ENCODE results near the gene GNG7. TPM values are rescaled to one million over a fixed set of nuclear protein-coding genes. Genes with fewer than 3 reads are reported as not detected.

GNG7 gene
- polyA plus RNA-seq, 1 donor (not counting 4 experiments of a cell fraction or from before 2014, with no cell fraction given): 0.01 TPM

GRCh38 chr19:2483084-2483483 is 219.4 kb downstream of the GNG7 start:
- dilution Hi-C loops (cut with MboI; ENCODE audit: extremely low pct_ligation_motif_present, low sequenced_read_pairs): no loop called here
- Histone ChIP-seq H3K9me1 (ENCODE audit: control insufficient read depth, extremely low read depth, insufficient read depth, low read length) (no peaks in the 10 kb centered on the region), H3K4me3 (ENCODE audit: control insufficient read depth in 2 of 3, extremely low read depth in 1 of 3, insufficient read depth in 2 of 3, low read depth in 1 of 3, low read length in 3 of 3) (no peak overlapping the region), H3K79me2 (ENCODE audit: control insufficient read depth, insufficient read depth, low read length) (no peaks in the 10 kb centered on the region), H3K4me2 (ENCODE audit: control insufficient read depth, extremely low read depth, insufficient read depth, low read depth, low read length) (no peak overlapping the region), H3K9ac (ENCODE audit: control insufficient read depth, extremely low read depth, insufficient read depth, low read length) (no peak overlapping the region), H3K4me1 (ENCODE audit: control insufficient read depth, extremely low read depth, insufficient read depth, low read length) (no peaks in the 10 kb centered on the region), H2AFZ (ENCODE audit: control insufficient read depth, low read length) (no peak overlapping the region), H3K27me3 (ENCODE audit: control insufficient read depth, extremely low read depth, insufficient read depth, low read length) (no peaks in the 10 kb centered on the region), H3K27ac (ENCODE audit: control insufficient read depth, insufficient read depth, low read length) (no peak overlapping the region), H4K20me1 (ENCODE audit: control insufficient read depth, extremely low read depth, insufficient read depth, low read length) (no peaks in the 10 kb centered on the region), H3K9me3 (ENCODE audit: control insufficient read depth, low read depth, low read length) (peaks cover 8% of the 10 kb centered on the region), H3K36me3 (ENCODE audit: control insufficient read depth in 2 of 2, extremely low read depth in 1 of 2, insufficient read depth in 2 of 2, low read length in 2 of 2) (no peaks in the 10 kb centered on the region)
- DNase-seq (ENCODE audit: low read depth, low spot score) (no peak), FAIRE-seq (no peak)
- TF ChIP-seq CTCF (optimal IDR thresholded peaks at IDR 0.05 in 1 of 3, IDR thresholded peaks at IDR 0.05 in 1 of 3, conservative IDR thresholded peaks at IDR 0.05 in 1 of 3; ENCODE audit: extremely low read depth in 1 of 3, insufficient read depth in 2 of 3, low read length in 3 of 3) (no peak), EZH2 (IDR thresholded peaks at IDR 0.05; ENCODE audit: low read length) (no peak)

- H3K27ac ChIP-seq (ENCODE audit: control insufficient read depth, insufficient read depth, low read length): no peak overlapping the region
- H3K4me2 ChIP-seq (ENCODE audit: control insufficient read depth, extremely low read depth, insufficient read depth, low read depth, low read length): no peak overlapping the region
- dilution Hi-C loops (cut with MboI; ENCODE audit: extremely low pct_ligation_motif_present, low sequenced_read_pairs): no loop called here
- H3K27me3 ChIP-seq (ENCODE audit: control insufficient read depth, extremely low read depth, insufficient read depth, low read length): no peaks in the 10 kb centered on the region
- H3K36me3 ChIP-seq (ENCODE audit: control insufficient read depth in 2 of 2, extremely low read depth in 1 of 2, insufficient read depth in 2 of 2, low read length in 2 of 2): peaks cover 4 to 5% of the 10 kb centered on the region in 2 experiments
- H3K9me3 ChIP-seq (ENCODE audit: control insufficient read depth, low read depth, low read length): peaks cover 8% of the 10 kb centered on the region
- H2AFZ ChIP-seq (ENCODE audit: control insufficient read depth, low read length): no peak overlapping the region
- H4K20me1 ChIP-seq (ENCODE audit: control insufficient read depth, extremely low read depth, insufficient read depth, low read length): peaks cover 2% of the 10 kb centered on the region
- no peak overlapping the region for H3K4me3 ChIP-seq (ENCODE audit: control insufficient read depth in 2 of 3, extremely low read depth in 1 of 3, insufficient read depth in 2 of 3, low read depth in 1 of 3, low read length in 3 of 3)
- DNase-seq (ENCODE audit: low read depth, low spot score) (no peak), FAIRE-seq (no peak)
- no peak overlapping the region for H3K9ac ChIP-seq (ENCODE audit: control insufficient read depth, extremely low read depth, insufficient read depth, low read length)
- H3K79me2 ChIP-seq (ENCODE audit: control insufficient read depth, insufficient read depth, low read length): peaks cover 5% of the 10 kb centered on the region
- TF ChIP-seq EZH2 (IDR thresholded peaks at IDR 0.05; ENCODE audit: low read length) (no peak), CTCF (optimal IDR thresholded peaks at IDR 0.05 in 1 of 3, IDR thresholded peaks at IDR 0.05 in 1 of 3, conservative IDR thresholded peaks at IDR 0.05 in 1 of 3; ENCODE audit: extremely low read depth in 1 of 3, insufficient read depth in 2 of 3, low read length in 3 of 3) (no peak)
- H3K4me1 ChIP-seq (ENCODE audit: control insufficient read depth, extremely low read depth, insufficient read depth, low read length): no peaks in the 10 kb centered on the region
- H3K9me1 ChIP-seq (ENCODE audit: control insufficient read depth, extremely low read depth, insufficient read depth, low read length): no peaks in the 10 kb centered on the region
These were observed 220.0 kb downstream of the GNG7 start for GRCh38 chr19:2482354-2483038.
